ENCODE measurements around the gene RPA4.

RPA4 gene

DNA sequence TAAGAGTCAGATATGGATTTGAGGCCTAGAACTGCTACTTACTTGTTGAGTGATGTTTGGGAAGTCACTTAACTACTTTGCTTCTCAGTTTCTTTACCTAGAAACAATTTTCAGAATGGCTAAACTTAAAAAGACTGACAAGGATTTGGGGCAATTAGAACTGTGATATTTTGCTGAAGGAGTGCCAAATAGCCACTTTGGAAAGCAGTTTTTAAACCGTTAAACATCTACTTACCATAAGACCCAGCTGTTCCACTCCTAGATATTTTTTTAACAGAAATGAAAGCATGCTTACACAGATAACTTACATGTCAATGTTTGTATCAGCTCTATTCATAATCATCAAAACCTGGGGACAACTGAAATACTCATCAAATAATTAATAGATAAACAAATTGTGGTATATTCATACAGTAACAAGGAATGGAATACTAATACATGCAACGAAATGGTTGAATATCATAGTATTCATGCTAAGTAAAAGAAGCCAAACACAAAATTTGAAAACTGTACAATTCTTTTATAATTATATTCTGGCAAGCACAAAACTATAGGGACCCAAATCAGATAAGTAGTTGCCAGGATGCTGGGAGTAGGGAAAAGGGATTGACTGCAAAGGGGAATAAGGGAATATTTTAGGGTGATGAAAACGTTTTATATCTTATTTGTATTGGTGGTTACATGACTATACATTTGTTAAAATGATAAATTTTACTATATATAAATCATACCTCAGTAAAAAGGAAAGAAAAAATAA, 24.0 kb downstream of the RPA4 start:
- no peak for TF ChIP-seq CTCF (IDR thresholded peaks at IDR 0.05; ENCODE audit: low read depth, low read length, missing control alignments)
- H3K4me3 ChIP-seq (ENCODE audit: low read depth, low read length) = no peak overlapping the region

GRCh38 chrX:96909291-96909690, 25.6 kb downstream of the RPA4 start:
- no peak for TF ChIP-seq CTCF (IDR thresholded peaks at IDR 0.05; ENCODE audit: low read depth, low read length, missing control alignments)
- DNase-seq (ENCODE audit: low read depth) = no peak

More for the DNA sequence above, 24.0 kb downstream of the RPA4 start:
- no peak for DNase-seq (ENCODE audit: low read depth)

DNA sequence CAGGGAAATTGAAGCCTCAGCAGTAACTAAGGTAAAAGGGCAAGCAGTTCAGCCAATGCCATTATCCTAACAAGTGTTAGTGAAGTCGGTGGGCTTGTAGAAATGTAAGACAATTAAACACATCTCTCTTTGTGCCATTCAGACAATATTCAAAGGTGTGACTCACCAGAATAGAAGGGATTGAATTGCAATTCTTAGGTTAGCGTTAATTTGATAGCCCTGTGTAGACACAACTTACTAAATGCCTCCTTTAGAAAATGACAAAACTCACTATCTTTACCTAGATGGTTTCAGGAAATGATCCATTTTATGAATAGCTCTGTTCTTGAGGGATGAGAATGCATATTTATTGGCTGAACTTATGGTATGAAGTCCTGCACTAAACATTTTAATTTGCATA, 35.2 kb downstream of the RPA4 start:
- DNase-seq (ENCODE audit: low read depth) = no peak

More at GRCh38 chrX:96909291-96909690, 25.6 kb downstream of the RPA4 start:
- no peak overlapping the region for H3K4me3 ChIP-seq (ENCODE audit: low read depth, low read length)

DNA sequence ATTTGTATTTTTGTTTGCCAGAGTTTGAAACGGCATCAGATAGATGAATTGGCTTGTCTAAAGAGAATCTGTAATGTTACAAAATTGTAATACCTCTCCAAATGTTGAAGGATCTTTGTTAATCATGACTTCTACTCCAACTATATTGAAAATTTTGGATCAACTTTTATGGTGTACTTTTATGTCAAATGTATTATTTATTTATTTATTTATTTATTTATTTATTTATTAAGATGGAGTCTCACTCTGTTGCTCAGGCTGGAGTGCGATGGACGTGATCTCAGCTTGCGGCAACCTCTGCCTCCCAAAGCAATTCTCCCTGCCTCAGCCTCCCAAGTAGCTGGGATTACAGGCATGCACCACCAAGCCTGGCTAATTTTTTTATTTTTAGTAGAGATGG, 36.0 kb downstream of the RPA4 start:
- TF ChIP-seq CTCF (IDR thresholded peaks at IDR 0.05; ENCODE audit: low read depth, low read length, missing control alignments) = no peak
- H3K4me3 ChIP-seq (ENCODE audit: low read depth, low read length) = no peak overlapping the region
- DNase-seq (ENCODE audit: low read depth) = no peak

More for the DNA sequence above, 35.2 kb downstream of the RPA4 start:
- no peak for TF ChIP-seq CTCF (IDR thresholded peaks at IDR 0.05; ENCODE audit: low read depth, low read length, missing control alignments)
- H3K4me3 ChIP-seq (ENCODE audit: low read depth, low read length) = no peak overlapping the region

DNA sequence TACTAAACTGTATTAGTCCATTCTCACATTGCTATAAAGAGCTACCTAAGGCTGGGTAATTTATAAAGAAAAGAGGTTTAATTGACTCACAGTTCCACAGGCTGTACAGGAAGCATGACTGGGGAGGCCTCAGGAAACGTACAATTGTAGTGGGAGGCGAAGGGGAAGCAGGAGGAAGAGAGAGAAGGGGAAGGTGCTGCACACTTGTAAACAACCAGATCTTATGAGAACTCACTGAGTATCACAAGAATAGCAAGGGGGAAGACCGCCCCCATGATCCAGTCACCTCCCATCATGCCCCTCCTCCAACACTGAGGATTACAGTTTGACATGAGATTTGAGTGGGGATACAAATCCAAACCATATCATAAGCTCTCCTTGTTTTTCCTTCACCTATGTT, 40.9 kb downstream of the RPA4 start:
- H3K4me3 ChIP-seq (ENCODE audit: low read depth, low read length) = no peak overlapping the region
- no peak for TF ChIP-seq CTCF (IDR thresholded peaks at IDR 0.05; ENCODE audit: low read depth, low read length, missing control alignments)
- no peak for DNase-seq (ENCODE audit: low read depth)

DNA sequence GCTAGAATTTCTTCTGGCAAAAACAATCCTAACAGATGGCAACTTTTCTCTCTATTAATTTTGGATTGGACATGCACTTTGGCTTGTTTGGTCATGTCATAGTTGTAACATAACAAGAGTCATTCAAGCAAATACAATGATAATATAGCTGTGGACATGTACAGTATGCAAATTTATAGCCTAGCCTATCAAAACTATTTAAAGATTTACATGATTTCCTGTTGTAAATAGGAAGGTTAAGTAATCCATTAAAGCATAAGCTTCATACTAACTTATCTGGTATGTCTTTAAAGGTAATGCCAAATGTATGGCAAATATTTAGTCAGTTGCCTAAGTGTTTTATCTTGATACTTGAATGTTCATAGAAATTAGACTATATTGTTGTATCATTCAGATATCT, 45.3 kb downstream of the RPA4 start:
- TF ChIP-seq CTCF (IDR thresholded peaks at IDR 0.05; ENCODE audit: low read depth, low read length, missing control alignments) = no peak
- DNase-seq (ENCODE audit: low read depth) = no peak
- H3K4me3 ChIP-seq (ENCODE audit: low read depth, low read length) = no peak overlapping the region
